ENCODE results near the gene RGS6. TPM values are rescaled to one million over a fixed set of nuclear protein-coding genes. Genes with fewer than 3 reads are reported as not detected.

RGS6 gene
- total RNA-seq, 1 donor from 2014 or later, result 2.0 TPM

- H3K4me1 Mint-ChIP-seq, result peaks cover 7% of the 10 kb centered on the region
- DNase-seq (ENCODE audit: low spot score in 2 of 2, unreplicated experiment in 2 of 2), result peak in 1 of 2 experiments; percentile 32
- no peak overlapping the region for H3K4me3 Mint-ChIP-seq
- TF ChIP-seq CTCF (IDR thresholded peaks at IDR 0.05; ENCODE audit: unreplicated experiment), result no peak
- H3K9me3 Mint-ChIP-seq, result no peaks in the 10 kb centered on the region
- no peaks in the 10 kb centered on the region for H3K36me3 Mint-ChIP-seq
- no peak overlapping the region for H3K27ac Mint-ChIP-seq
- peaks cover 2% of the 10 kb centered on the region for H3K27me3 Mint-ChIP-seq (ENCODE audit: low read depth)
Observed at GRCh38 chr14:72605096-72605920, 673.1 kb downstream of the RGS6 start.

GRCh38 chr14:72605921-72606220 lies 673.6 kb downstream of the RGS6 start:
- Mint-ChIP-seq H3K36me3 (no peaks in the 10 kb centered on the region), H3K27ac (no peak overlapping the region), H3K4me1 (peaks cover 4% of the 10 kb centered on the region), H3K27me3 (ENCODE audit: low read depth) (peaks cover 2% of the 10 kb centered on the region), H3K4me3 (no peak overlapping the region), H3K9me3 (no peaks in the 10 kb centered on the region)
- TF ChIP-seq CTCF (IDR thresholded peaks at IDR 0.05; ENCODE audit: unreplicated experiment), result no peak
- no peak for DNase-seq (ENCODE audit: low spot score in 2 of 2, unreplicated experiment in 2 of 2)

GRCh38 chr14:72606879-72607278 lies 674.6 kb downstream of the RGS6 start:
- H3K27me3 Mint-ChIP-seq (ENCODE audit: low read depth), result peaks cover 6% of the 10 kb centered on the region
- no peaks in the 10 kb centered on the region for H3K4me1 Mint-ChIP-seq
- H3K27ac Mint-ChIP-seq, result no peak overlapping the region
- no peak for TF ChIP-seq CTCF (IDR thresholded peaks at IDR 0.05; ENCODE audit: unreplicated experiment)
- no peaks in the 10 kb centered on the region for H3K36me3 Mint-ChIP-seq
- no peaks in the 10 kb centered on the region for H3K9me3 Mint-ChIP-seq
- no peak for DNase-seq (ENCODE audit: low spot score in 2 of 2, unreplicated experiment in 2 of 2)
- no peak overlapping the region for H3K4me3 Mint-ChIP-seq

GRCh38 chr14:72607386-72608130 lies 675.3 kb downstream of the RGS6 start:
- Mint-ChIP-seq H3K36me3 (no peaks in the 10 kb centered on the region), H3K9me3 (no peaks in the 10 kb centered on the region), H3K4me1 (peaks cover under 1% of the 10 kb centered on the region), H3K27ac (no peak overlapping the region), H3K27me3 (ENCODE audit: low read depth) (peaks cover 6% of the 10 kb centered on the region), H3K4me3 (no peak overlapping the region)
- DNase-seq (ENCODE audit: low spot score in 2 of 2, unreplicated experiment in 2 of 2), result peak in 1 of 2 experiments; percentile 32
- no peak for TF ChIP-seq CTCF (IDR thresholded peaks at IDR 0.05; ENCODE audit: unreplicated experiment)

- peaks cover 6% of the 10 kb centered on the region for H3K27me3 Mint-ChIP-seq (ENCODE audit: low read depth)
- DNase-seq (ENCODE audit: low spot score in 2 of 2, unreplicated experiment in 2 of 2), result no peak
- no peak overlapping the region for H3K27ac Mint-ChIP-seq
- TF ChIP-seq CTCF (IDR thresholded peaks at IDR 0.05; ENCODE audit: unreplicated experiment), result no peak
- no peak overlapping the region for H3K4me3 Mint-ChIP-seq
- no peaks in the 10 kb centered on the region for H3K9me3 Mint-ChIP-seq
- peaks cover 6% of the 10 kb centered on the region for H3K4me1 Mint-ChIP-seq
- H3K36me3 Mint-ChIP-seq, result no peaks in the 10 kb centered on the region
Observed at GRCh38 chr14:72608391-72609204, 676.4 kb downstream of the RGS6 start.
